Mammary epithelial cell (primary cell): ENCODE results near the gene TXK.

ENCODE experiments used
- EZH2 ChIP-seq: IDR thresholded peaks from 2 replicates; pipeline ENCODE4 v1.6.1; 2012; ENCODE audit warnings: low read length, inconsistent platforms, borderline replicate concordance
- TF ChIP-seq, protein P1 (sequence below), 2 donors: IDR thresholded peaks in 1 of 2; conservative IDR thresholded peaks in 1 of 2; 2 replicates each; pipeline ENCODE4 v1.5.1; 2011 to 2012; ENCODE audit warnings: inconsistent platforms in 2 of 2, low read length in 2 of 2, mild to moderate bottlenecking in 2 of 2, control low read depth in 1 of 2, low read depth in 1 of 2; ENCODE audit not compliant: insufficient read depth in 1 of 2; ENCODE audit errors: extremely low read depth in 1 of 2

DNA sequence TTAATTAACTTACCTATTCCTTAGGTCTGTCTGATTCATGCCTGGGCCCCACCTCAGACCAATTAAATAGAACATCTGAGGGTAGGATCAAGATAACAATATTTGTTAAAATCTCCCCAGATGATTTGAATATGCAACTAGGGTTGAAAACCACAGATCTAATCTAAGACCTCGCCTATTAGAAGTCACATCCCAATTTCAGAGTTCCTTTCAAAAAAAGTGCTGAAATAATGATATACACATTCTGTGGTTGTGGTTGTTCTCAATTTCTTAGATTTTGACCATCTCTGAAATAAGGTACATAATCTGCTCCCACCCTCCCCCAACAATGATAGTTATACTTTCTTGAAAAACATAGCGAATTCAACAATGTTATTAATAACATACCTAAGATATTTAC lies 89.8 kb downstream of the TXK start:
- TF ChIP-seq, protein P1, sequence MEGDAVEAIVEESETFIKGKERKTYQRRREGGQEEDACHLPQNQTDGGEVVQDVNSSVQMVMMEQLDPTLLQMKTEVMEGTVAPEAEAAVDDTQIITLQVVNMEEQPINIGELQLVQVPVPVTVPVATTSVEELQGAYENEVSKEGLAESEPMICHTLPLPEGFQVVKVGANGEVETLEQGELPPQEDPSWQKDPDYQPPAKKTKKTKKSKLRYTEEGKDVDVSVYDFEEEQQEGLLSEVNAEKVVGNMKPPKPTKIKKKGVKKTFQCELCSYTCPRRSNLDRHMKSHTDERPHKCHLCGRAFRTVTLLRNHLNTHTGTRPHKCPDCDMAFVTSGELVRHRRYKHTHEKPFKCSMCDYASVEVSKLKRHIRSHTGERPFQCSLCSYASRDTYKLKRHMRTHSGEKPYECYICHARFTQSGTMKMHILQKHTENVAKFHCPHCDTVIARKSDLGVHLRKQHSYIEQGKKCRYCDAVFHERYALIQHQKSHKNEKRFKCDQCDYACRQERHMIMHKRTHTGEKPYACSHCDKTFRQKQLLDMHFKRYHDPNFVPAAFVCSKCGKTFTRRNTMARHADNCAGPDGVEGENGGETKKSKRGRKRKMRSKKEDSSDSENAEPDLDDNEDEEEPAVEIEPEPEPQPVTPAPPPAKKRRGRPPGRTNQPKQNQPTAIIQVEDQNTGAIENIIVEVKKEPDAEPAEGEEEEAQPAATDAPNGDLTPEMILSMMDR (conservative IDR thresholded peaks at IDR 0.05 in 1 of 2, IDR thresholded peaks at IDR 0.05 in 1 of 2; ENCODE audit: extremely low read depth in 1 of 2, insufficient read depth in 1 of 2, low read depth in 1 of 2, low read length in 2 of 2), result no peak
- no peak for TF ChIP-seq EZH2
